Measurements from ENCODE around the gene EP300.

Gene EP300

DNA sequence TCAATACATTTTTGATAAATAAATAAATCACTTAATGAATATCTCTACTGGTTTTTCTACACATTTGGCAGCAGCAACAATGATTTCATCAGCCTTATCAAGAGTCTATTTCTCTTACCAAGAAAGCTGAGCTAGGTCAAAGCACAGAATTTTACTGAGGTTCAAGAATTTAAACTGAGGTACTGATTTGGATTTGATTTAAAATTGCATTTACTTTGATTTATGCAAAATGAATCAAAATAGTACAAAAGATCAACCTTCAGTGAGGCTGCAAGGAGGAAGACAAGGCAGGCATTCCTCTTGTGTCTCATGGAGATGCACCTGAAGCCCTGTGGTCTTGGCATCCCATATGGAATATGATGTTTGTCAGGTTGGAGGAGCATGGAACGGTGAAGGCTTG is 15.5 kb upstream of the EP300 start:
- Histone ChIP-seq H3K36me3 (ENCODE audit: control insufficient read depth in 2 of 2, insufficient read depth in 2 of 2, low read length in 2 of 2) (no peaks in the 10 kb centered on the region), H3K4me1 (ENCODE audit: control insufficient read depth in 2 of 2, insufficient read depth in 2 of 2, low read length in 2 of 2) (no peaks in the 10 kb centered on the region), H3K4me3 (ENCODE audit: low read length in 2 of 2) (no peak overlapping the region), H3K9ac (ENCODE audit: low read depth in 1 of 2, low read length in 2 of 2) (no peak overlapping the region), H3K9me3 (ENCODE audit: control insufficient read depth in 2 of 2, low read length in 2 of 2) (no peaks in the 10 kb centered on the region), H3K27ac (ENCODE audit: low read depth in 2 of 2, low read length in 2 of 2) (no peak overlapping the region), H3K27me3 (ENCODE audit: control insufficient read depth in 2 of 2, insufficient read depth in 2 of 2, low read length in 2 of 2) (no peaks in the 10 kb centered on the region)

DNA sequence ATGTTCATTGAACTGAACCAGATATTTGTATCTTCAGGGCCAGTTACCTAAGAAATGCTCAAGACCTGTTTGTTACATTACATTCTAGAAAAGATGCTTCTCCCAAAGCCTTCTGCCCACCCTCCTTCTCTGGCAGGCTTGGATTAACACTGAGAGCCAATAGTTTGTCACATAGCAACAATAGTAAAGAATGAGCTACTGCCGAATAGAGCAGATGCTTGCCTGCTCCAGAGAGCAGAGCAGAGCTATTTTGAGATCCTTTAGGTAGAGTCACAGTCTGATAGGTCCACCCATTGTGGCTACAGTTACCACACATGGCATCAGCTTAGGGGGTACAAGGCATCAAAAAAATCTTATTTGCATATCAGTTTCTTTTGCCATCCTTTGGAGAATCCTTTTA is 13.5 kb upstream of the EP300 start:
- Histone ChIP-seq H3K36me3 (ENCODE audit: control insufficient read depth in 2 of 2, insufficient read depth in 2 of 2, low read length in 2 of 2) (no peaks in the 10 kb centered on the region), H3K9me3 (ENCODE audit: control insufficient read depth in 2 of 2, low read length in 2 of 2) (no peaks in the 10 kb centered on the region), H3K9ac (ENCODE audit: low read depth in 1 of 2, low read length in 2 of 2) (no peak overlapping the region), H3K4me3 (ENCODE audit: low read length in 2 of 2) (no peak overlapping the region), H3K27ac (ENCODE audit: low read depth in 2 of 2, low read length in 2 of 2) (no peak overlapping the region), H3K4me1 (ENCODE audit: control insufficient read depth in 2 of 2, insufficient read depth in 2 of 2, low read length in 2 of 2) (no peaks in the 10 kb centered on the region), H3K27me3 (ENCODE audit: control insufficient read depth in 2 of 2, insufficient read depth in 2 of 2, low read length in 2 of 2) (no peaks in the 10 kb centered on the region)

DNA sequence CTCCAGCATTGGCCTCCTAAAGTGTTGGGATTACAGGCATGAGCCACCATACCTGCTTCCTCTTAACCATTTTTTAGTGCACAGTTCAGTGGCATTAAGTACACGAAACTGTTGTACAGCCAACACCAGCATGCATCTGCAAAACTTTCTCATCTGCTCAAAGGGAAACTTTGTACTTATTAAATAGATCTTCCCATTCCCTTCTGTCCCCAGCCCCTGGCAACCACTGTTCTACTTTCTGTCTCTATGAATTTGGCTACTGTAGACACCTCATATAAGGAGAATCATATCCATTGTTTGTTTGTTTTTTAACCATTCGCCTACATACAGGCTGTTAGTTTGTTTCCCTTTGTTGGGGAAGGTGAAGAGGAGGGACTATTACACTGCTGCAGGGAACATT is 6.5 kb upstream of the EP300 start:
- no peak overlapping the region for H3K9ac ChIP-seq (ENCODE audit: low read depth in 1 of 2, low read length in 2 of 2)
- no peaks in the 10 kb centered on the region for H3K36me3 ChIP-seq (ENCODE audit: control insufficient read depth in 2 of 2, insufficient read depth in 2 of 2, low read length in 2 of 2)
- no peaks in the 10 kb centered on the region for H3K9me3 ChIP-seq (ENCODE audit: control insufficient read depth in 2 of 2, low read length in 2 of 2)
- no peaks in the 10 kb centered on the region for H3K27me3 ChIP-seq (ENCODE audit: control insufficient read depth in 2 of 2, insufficient read depth in 2 of 2, low read length in 2 of 2)
- H3K4me3 ChIP-seq (ENCODE audit: low read length in 2 of 2), result no peak overlapping the region
- H3K4me1 ChIP-seq (ENCODE audit: control insufficient read depth in 2 of 2, insufficient read depth in 2 of 2, low read length in 2 of 2), result no peaks in the 10 kb centered on the region
- H3K27ac ChIP-seq (ENCODE audit: low read depth in 2 of 2, low read length in 2 of 2), result no peak overlapping the region

DNA sequence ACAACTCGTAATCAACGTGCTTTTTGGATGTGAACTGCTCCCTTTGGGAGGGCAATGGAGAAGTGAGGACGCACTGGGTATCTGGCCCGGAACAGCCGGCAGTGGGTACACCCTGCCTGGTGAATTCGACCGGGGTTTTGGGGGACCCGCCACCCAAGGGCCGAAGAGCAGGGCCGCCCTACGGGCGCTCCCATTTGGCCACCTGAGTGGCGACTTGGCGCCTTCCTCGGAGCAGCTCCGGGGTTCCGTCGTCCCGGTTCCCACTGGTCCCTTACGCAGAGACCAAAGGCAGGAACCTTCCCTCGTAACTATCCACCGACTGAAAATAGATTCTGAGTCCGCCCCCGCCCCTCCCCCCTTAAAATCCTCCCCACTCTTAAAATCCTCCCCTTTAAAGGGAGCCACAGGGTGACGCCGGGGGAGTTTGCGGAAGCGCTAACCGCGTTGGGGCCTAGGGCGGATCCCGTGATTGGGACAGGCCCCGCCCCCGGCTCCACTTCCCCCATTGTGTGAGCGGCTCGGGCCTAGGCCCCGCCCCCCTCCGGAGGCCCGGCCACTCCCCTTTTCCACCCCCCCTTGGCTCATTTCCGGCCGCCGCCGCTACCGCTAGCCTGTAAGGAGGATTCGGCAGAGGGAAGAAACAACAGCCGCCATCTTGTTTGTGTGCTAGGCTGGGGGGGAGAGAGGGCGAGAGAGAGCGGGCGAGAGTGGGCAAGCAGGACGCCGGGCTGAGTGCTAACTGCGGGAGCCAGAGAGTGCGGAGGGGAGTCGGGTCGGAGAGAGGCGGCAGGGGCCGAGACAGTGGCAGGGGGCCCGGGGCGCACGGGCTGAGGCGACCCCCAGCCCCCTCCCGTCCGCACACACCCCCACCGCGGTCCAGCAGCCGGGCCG is 1.0 kb upstream of the EP300 start:
- Histone ChIP-seq H3K9me3 (ENCODE audit: control insufficient read depth in 2 of 2, low read length in 2 of 2) (no peaks in the 10 kb centered on the region), H3K9ac (ENCODE audit: low read depth in 1 of 2, low read length in 2 of 2) (peak overlapping the region; percentile 99), H3K4me3 (ENCODE audit: low read length in 2 of 2) (peak overlapping the region; percentile 93 to 97), H3K27ac (ENCODE audit: low read depth in 2 of 2, low read length in 2 of 2) (peak overlapping the region; percentile 100), H3K27me3 (ENCODE audit: control insufficient read depth in 2 of 2, insufficient read depth in 2 of 2, low read length in 2 of 2) (no peaks in the 10 kb centered on the region), H3K4me1 (ENCODE audit: control insufficient read depth in 2 of 2, insufficient read depth in 2 of 2, low read length in 2 of 2) (peaks cover 5 to 17% of the 10 kb centered on the region in 2 donors), H3K36me3 (ENCODE audit: control insufficient read depth in 2 of 2, insufficient read depth in 2 of 2, low read length in 2 of 2) (no peaks in the 10 kb centered on the region)

DNA sequence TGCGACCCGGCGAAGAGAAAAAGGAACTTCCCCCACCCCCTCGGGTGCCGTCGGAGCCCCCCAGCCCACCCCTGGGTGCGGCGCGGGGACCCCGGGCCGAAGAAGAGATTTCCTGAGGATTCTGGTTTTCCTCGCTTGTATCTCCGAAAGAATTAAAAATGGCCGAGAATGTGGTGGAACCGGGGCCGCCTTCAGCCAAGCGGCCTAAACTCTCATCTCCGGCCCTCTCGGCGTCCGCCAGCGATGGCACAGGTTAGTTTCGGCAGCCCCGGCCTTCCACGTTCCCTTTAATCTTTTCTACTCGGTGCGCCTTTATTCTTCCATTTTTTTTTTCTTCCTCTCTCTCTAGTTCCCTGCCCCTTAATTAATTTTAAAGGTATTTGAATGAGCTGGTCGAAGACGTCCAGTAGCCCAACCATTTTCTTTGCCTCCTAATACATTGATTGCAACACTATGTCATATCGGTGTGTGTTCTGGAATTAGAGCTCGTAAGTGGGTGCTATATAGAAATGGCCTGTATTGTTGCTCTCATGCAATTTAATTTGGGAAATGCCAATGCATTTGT is 537 bp downstream of the EP300 start:
- no peaks in the 10 kb centered on the region for H3K36me3 ChIP-seq (ENCODE audit: control insufficient read depth in 2 of 2, insufficient read depth in 2 of 2, low read length in 2 of 2)
- peak overlapping the region; percentile 85 to 97 for H3K4me3 ChIP-seq (ENCODE audit: low read length in 2 of 2)
- H3K27me3 ChIP-seq (ENCODE audit: control insufficient read depth in 2 of 2, insufficient read depth in 2 of 2, low read length in 2 of 2), result no peaks in the 10 kb centered on the region
- peak overlapping the region; percentile 96 to 99 for H3K9ac ChIP-seq (ENCODE audit: low read depth in 1 of 2, low read length in 2 of 2)
- no peaks in the 10 kb centered on the region for H3K9me3 ChIP-seq (ENCODE audit: control insufficient read depth in 2 of 2, low read length in 2 of 2)
- H3K27ac ChIP-seq (ENCODE audit: low read depth in 2 of 2, low read length in 2 of 2), result peak overlapping the region; percentile 100
- H3K4me1 ChIP-seq (ENCODE audit: control insufficient read depth in 2 of 2, insufficient read depth in 2 of 2, low read length in 2 of 2), result peaks cover 11 to 23% of the 10 kb centered on the region in 2 donors

DNA sequence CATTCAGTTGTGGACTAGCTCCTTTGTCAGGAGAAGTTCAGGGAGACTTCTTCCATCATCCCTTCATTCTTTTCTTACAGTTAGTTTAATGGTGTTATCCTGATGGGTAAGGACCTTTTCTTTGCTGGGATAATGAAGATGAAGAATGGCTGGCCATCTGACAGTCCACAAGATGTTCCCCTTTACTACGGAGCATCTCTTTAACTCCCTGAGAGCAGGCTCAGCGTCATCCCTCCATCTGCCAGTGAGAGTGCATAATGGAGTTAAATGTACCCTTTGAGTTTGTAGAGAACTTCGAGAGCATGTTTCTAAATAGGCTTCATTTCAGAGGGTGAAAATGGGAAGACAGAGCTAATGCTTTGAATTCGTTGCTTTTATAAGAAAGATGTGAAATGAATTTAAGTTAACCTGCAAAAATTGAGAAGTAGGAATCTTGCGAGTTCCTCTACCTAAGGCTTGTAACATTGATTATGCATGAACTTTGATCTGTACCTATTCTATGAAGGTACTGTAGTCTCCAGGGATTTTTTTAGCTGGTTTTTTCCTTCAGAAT is 1.7 kb downstream of the EP300 start:
- Histone ChIP-seq H3K4me3 (ENCODE audit: low read length in 2 of 2) (peak overlapping the region; percentile 85 to 97), H3K9ac (ENCODE audit: low read depth in 1 of 2, low read length in 2 of 2) (peak overlapping the region in 1 of 2 donors; percentile 99), H3K27me3 (ENCODE audit: control insufficient read depth in 2 of 2, insufficient read depth in 2 of 2, low read length in 2 of 2) (no peaks in the 10 kb centered on the region), H3K4me1 (ENCODE audit: control insufficient read depth in 2 of 2, insufficient read depth in 2 of 2, low read length in 2 of 2) (peaks cover 11 to 23% of the 10 kb centered on the region in 2 donors), H3K36me3 (ENCODE audit: control insufficient read depth in 2 of 2, insufficient read depth in 2 of 2, low read length in 2 of 2) (no peaks in the 10 kb centered on the region), H3K9me3 (ENCODE audit: control insufficient read depth in 2 of 2, low read length in 2 of 2) (no peaks in the 10 kb centered on the region), H3K27ac (ENCODE audit: low read depth in 2 of 2, low read length in 2 of 2) (peak overlapping the region in 1 of 2 donors; percentile 53)

DNA sequence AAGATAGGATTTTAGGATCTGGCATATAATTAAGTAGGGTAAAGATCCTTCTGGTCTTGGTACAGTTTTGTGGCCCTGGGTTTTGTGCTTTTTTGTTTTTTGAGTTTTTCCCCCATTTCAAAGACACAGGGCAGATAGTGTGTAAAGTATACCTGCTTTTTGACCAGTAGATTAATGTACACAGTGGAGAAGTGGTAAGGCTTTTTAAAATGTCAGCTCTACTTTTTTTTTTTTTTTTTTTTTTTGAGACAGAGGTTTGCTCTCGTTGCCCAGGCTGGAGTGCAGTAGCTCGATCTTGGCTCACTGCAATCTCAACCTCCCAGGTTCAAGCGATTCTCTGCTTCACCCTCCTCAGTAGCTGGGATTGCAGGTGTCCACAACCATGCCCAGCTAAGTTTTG is 4.0 kb downstream of the EP300 start:
- Histone ChIP-seq H3K9me3 (ENCODE audit: control insufficient read depth in 2 of 2, low read length in 2 of 2) (no peaks in the 10 kb centered on the region), H3K4me1 (ENCODE audit: control insufficient read depth in 2 of 2, insufficient read depth in 2 of 2, low read length in 2 of 2) (peaks cover 11 to 26% of the 10 kb centered on the region in 2 donors), H3K36me3 (ENCODE audit: control insufficient read depth in 2 of 2, insufficient read depth in 2 of 2, low read length in 2 of 2) (no peaks in the 10 kb centered on the region), H3K27me3 (ENCODE audit: control insufficient read depth in 2 of 2, insufficient read depth in 2 of 2, low read length in 2 of 2) (no peaks in the 10 kb centered on the region), H3K27ac (ENCODE audit: low read depth in 2 of 2, low read length in 2 of 2) (no peak overlapping the region), H3K4me3 (ENCODE audit: low read length in 2 of 2) (no peak overlapping the region), H3K9ac (ENCODE audit: low read depth in 1 of 2, low read length in 2 of 2) (no peak overlapping the region)

DNA sequence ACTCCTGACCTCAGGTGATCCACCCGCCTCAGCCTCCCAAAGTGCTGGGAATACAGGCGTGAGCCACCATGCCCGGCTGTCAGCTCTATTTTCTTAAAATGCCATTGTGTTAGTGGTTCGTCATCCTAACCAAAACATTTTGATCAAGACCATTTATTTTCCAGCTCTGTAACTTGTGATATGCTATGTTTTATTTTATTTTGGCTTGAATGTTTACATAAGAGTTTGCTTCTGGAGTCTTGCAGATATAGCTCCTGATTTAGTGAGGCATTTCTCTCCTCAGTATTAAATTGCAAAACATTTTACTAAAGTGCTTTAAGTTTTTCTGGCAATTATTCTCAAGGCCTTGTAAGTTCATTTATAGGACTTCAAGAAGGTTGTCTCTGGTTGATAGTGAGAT is 4.4 kb downstream of the EP300 start:
- peaks cover 11 to 26% of the 10 kb centered on the region in 2 donors for H3K4me1 ChIP-seq (ENCODE audit: control insufficient read depth in 2 of 2, insufficient read depth in 2 of 2, low read length in 2 of 2)

DNA sequence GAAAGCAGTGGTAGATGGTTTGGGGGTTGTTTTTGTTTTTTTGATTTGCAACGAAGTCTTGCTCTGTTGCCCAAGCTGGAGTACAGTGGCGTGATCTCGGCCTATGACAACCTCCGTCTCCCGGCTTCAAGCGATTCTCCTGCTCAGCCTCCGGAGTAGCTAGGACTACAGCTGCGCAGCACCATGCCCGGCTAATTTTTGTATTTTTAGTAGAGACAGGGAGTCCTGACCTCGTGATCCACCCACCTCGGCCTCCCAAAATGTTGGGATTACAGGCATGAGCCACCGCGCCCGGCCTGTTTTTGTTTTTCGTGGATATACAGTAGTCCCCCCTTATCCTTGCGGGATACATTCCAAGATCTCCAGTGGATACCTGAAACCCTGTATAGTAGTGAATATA is 6.6 kb downstream of the EP300 start:
- Histone ChIP-seq H3K36me3 (ENCODE audit: control insufficient read depth in 2 of 2, insufficient read depth in 2 of 2, low read length in 2 of 2) (peaks cover 0 to 4% of the 10 kb centered on the region in 2 donors), H3K9me3 (ENCODE audit: control insufficient read depth in 2 of 2, low read length in 2 of 2) (no peaks in the 10 kb centered on the region), H3K9ac (ENCODE audit: low read depth in 1 of 2, low read length in 2 of 2) (no peak overlapping the region), H3K4me1 (ENCODE audit: control insufficient read depth in 2 of 2, insufficient read depth in 2 of 2, low read length in 2 of 2) (peaks cover 11 to 20% of the 10 kb centered on the region in 2 donors), H3K4me3 (ENCODE audit: low read length in 2 of 2) (no peak overlapping the region), H3K27me3 (ENCODE audit: control insufficient read depth in 2 of 2, insufficient read depth in 2 of 2, low read length in 2 of 2) (no peaks in the 10 kb centered on the region), H3K27ac (ENCODE audit: low read depth in 2 of 2, low read length in 2 of 2) (no peak overlapping the region)

More for the DNA sequence above, 4.4 kb downstream of the EP300 start:
- no peak overlapping the region for H3K9ac ChIP-seq (ENCODE audit: low read depth in 1 of 2, low read length in 2 of 2)
- H3K27me3 ChIP-seq (ENCODE audit: control insufficient read depth in 2 of 2, insufficient read depth in 2 of 2, low read length in 2 of 2), result no peaks in the 10 kb centered on the region
- H3K27ac ChIP-seq (ENCODE audit: low read depth in 2 of 2, low read length in 2 of 2), result no peak overlapping the region
- no peak overlapping the region for H3K4me3 ChIP-seq (ENCODE audit: low read length in 2 of 2)
- no peaks in the 10 kb centered on the region for H3K9me3 ChIP-seq (ENCODE audit: control insufficient read depth in 2 of 2, low read length in 2 of 2)
- peaks cover 0 to under 1% of the 10 kb centered on the region in 2 donors for H3K36me3 ChIP-seq (ENCODE audit: control insufficient read depth in 2 of 2, insufficient read depth in 2 of 2, low read length in 2 of 2)
